ENCODE measurements around the gene RNPC3.

DNA sequence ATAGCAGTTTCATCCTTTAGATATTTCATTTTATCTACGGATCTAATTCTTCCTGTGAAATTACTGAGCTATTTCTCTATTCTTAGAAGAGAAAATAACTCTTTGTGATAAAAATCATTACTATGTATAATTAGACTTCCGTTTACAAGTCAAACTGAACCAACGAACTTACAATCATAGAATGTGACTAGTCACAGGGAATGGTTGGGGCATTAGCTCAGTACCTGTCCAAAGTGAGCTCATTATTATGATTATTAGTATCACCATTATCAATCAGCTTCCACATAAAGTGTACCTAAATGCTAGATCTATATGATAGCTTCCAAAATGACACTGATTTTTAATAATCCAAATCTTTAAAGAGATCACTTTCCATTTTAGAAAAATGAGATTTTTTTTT lies 58.4 kb downstream of the RNPC3 start:
- TF ChIP-seq, protein P1, sequence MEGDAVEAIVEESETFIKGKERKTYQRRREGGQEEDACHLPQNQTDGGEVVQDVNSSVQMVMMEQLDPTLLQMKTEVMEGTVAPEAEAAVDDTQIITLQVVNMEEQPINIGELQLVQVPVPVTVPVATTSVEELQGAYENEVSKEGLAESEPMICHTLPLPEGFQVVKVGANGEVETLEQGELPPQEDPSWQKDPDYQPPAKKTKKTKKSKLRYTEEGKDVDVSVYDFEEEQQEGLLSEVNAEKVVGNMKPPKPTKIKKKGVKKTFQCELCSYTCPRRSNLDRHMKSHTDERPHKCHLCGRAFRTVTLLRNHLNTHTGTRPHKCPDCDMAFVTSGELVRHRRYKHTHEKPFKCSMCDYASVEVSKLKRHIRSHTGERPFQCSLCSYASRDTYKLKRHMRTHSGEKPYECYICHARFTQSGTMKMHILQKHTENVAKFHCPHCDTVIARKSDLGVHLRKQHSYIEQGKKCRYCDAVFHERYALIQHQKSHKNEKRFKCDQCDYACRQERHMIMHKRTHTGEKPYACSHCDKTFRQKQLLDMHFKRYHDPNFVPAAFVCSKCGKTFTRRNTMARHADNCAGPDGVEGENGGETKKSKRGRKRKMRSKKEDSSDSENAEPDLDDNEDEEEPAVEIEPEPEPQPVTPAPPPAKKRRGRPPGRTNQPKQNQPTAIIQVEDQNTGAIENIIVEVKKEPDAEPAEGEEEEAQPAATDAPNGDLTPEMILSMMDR (IDR thresholded peaks at IDR 0.05; ENCODE audit: poor library complexity, severe bottlenecking): no peak
- TF ChIP-seq, protein P2, sequence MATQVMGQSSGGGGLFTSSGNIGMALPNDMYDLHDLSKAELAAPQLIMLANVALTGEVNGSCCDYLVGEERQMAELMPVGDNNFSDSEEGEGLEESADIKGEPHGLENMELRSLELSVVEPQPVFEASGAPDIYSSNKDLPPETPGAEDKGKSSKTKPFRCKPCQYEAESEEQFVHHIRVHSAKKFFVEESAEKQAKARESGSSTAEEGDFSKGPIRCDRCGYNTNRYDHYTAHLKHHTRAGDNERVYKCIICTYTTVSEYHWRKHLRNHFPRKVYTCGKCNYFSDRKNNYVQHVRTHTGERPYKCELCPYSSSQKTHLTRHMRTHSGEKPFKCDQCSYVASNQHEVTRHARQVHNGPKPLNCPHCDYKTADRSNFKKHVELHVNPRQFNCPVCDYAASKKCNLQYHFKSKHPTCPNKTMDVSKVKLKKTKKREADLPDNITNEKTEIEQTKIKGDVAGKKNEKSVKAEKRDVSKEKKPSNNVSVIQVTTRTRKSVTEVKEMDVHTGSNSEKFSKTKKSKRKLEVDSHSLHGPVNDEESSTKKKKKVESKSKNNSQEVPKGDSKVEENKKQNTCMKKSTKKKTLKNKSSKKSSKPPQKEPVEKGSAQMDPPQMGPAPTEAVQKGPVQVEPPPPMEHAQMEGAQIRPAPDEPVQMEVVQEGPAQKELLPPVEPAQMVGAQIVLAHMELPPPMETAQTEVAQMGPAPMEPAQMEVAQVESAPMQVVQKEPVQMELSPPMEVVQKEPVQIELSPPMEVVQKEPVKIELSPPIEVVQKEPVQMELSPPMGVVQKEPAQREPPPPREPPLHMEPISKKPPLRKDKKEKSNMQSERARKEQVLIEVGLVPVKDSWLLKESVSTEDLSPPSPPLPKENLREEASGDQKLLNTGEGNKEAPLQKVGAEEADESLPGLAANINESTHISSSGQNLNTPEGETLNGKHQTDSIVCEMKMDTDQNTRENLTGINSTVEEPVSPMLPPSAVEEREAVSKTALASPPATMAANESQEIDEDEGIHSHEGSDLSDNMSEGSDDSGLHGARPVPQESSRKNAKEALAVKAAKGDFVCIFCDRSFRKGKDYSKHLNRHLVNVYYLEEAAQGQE (IDR thresholded peaks at IDR 0.05; ENCODE audit: borderline replicate concordance): no peak
- TF ChIP-seq SMC3 (conservative IDR thresholded peaks at IDR 0.05; ENCODE audit: poor library complexity): no peak
